ENCODE results near the gene LRSAM1.

Gene LRSAM1

DNA sequence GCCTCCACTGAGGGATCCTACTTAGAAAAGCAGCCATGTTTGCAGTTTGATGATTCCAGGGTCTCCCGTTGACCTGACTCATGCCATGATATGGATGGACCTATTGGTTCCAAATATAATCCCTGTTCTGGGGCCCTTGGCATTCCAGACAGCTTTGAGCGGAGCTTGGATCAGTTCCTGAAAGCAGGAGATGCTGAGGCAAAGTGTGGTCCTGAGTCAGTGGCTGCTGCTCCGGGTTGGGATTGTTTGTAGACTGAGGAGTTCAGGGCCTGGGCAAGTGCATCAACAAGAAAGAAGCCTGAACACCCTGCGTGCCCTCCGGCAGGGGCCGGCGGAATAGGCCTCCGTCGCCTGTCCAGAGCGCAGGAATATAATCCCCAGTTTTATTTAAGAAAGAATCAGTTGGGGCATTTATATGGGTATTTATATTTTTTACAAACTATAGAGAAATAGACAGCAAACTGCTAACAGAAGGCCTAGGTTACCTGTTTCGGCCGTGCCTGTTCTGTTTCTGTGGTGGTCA is 50.6 kb downstream of the LRSAM1 start:
- Histone ChIP-seq H3F3A (ENCODE audit: insufficient read depth, low read length) (no peaks in the 10 kb centered on the region), H3K4me2 (ENCODE audit: low read depth, low read length) (no peak overlapping the region), H3K27me3 (replicated peaks; ENCODE audit: insufficient read depth, low read length) (no peaks in the 10 kb centered on the region), H3K9ac (ENCODE audit: low read length) (no peak overlapping the region), H2AFZ (ENCODE audit: low read length) (no peak overlapping the region), H3K79me2 (ENCODE audit: low read length) (no peaks in the 10 kb centered on the region), H3K36me3 (replicated peaks; ENCODE audit: insufficient read depth, low read length) (no peaks in the 10 kb centered on the region), H3K4me1 (ENCODE audit: low read length) (no peaks in the 10 kb centered on the region), H3K9me3 (replicated peaks; ENCODE audit: insufficient read depth, low read length) (no peaks in the 10 kb centered on the region), H4K20me1 (ENCODE audit: insufficient read depth, low read length) (no peaks in the 10 kb centered on the region), H3K27ac (ENCODE audit: low read length) (no peak overlapping the region), H3K9me2 (replicated peaks; ENCODE audit: insufficient read depth, low read length) (no peaks in the 10 kb centered on the region), H3K4me3 (ENCODE audit: low read length) (no peak overlapping the region)
- TF ChIP-seq EZH2 (optimal IDR thresholded peaks at IDR 0.05; ENCODE audit: low read depth, low read length) (no peak), CTCF (IDR thresholded peaks at IDR 0.05; ENCODE audit: low read length) (no peak), EZH2phosphoT487 (IDR thresholded peaks at IDR 0.05; ENCODE audit: low read length) (no peak)
- DNase-seq: no peak

GRCh38 chr9:127502706-127503378 is 51.5 kb downstream of the LRSAM1 start:
- no peak for TF ChIP-seq CTCF (IDR thresholded peaks at IDR 0.05; ENCODE audit: low read length)
- no peak for TF ChIP-seq EZH2phosphoT487 (IDR thresholded peaks at IDR 0.05; ENCODE audit: low read length)
- TF ChIP-seq EZH2 (optimal IDR thresholded peaks at IDR 0.05; ENCODE audit: low read depth, low read length): no peak
- no peaks in the 10 kb centered on the region for H3F3A ChIP-seq (ENCODE audit: insufficient read depth, low read length)
- no peaks in the 10 kb centered on the region for H3K27me3 ChIP-seq (replicated peaks; ENCODE audit: insufficient read depth, low read length)
- no peak overlapping the region for H3K4me2 ChIP-seq (ENCODE audit: low read depth, low read length)
- no peak overlapping the region for H2AFZ ChIP-seq (ENCODE audit: low read length)
- H3K36me3 ChIP-seq (replicated peaks; ENCODE audit: insufficient read depth, low read length): no peaks in the 10 kb centered on the region
- H3K9me2 ChIP-seq (replicated peaks; ENCODE audit: insufficient read depth, low read length): no peaks in the 10 kb centered on the region
- no peaks in the 10 kb centered on the region for H4K20me1 ChIP-seq (ENCODE audit: insufficient read depth, low read length)
- no peak overlapping the region for H3K9ac ChIP-seq (ENCODE audit: low read length)
- no peaks in the 10 kb centered on the region for H3K79me2 ChIP-seq (ENCODE audit: low read length)
- H3K4me1 ChIP-seq (ENCODE audit: low read length): no peaks in the 10 kb centered on the region
- no peak overlapping the region for H3K4me3 ChIP-seq (ENCODE audit: low read length)
- no peak for DNase-seq
- no peak overlapping the region for H3K27ac ChIP-seq (ENCODE audit: low read length)
- H3K9me3 ChIP-seq (replicated peaks; ENCODE audit: insufficient read depth, low read length): no peaks in the 10 kb centered on the region

DNA sequence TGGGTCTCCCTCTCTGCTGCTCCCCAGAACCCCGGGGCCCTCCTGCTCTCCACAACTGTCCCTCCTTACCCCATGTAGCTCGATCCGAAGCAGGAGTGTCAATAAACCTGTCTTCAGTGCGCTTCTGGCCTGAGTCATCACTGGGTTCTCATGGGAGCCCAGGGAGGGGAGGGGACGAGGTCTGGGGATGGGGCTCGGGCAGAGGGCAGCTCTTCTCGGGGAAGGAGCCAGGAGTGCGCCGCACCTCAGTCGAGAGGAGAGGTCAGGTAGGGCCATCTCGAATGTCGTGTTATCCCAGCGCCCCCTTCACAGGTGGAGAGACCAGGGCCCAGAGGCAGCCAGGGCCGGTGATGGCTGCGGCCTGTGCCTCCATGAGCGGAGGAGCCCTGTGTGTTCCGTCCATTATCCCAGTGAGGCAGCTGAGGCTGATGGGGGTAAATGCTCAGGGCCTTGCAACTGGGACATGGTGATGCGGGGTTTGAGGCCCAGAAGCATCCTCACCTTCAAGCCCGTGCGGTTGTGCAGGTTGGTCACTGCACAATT is 52.1 kb downstream of the LRSAM1 start:
- Histone ChIP-seq H3K4me2 (ENCODE audit: low read depth, low read length) (no peak overlapping the region), H3K9ac (ENCODE audit: low read length) (no peak overlapping the region), H4K20me1 (ENCODE audit: insufficient read depth, low read length) (no peaks in the 10 kb centered on the region), H3F3A (ENCODE audit: insufficient read depth, low read length) (no peaks in the 10 kb centered on the region), H3K4me3 (ENCODE audit: low read length) (no peak overlapping the region), H3K27ac (ENCODE audit: low read length) (no peak overlapping the region), H3K36me3 (replicated peaks; ENCODE audit: insufficient read depth, low read length) (no peaks in the 10 kb centered on the region), H3K9me3 (replicated peaks; ENCODE audit: insufficient read depth, low read length) (no peaks in the 10 kb centered on the region), H3K79me2 (ENCODE audit: low read length) (no peaks in the 10 kb centered on the region), H3K9me2 (replicated peaks; ENCODE audit: insufficient read depth, low read length) (no peaks in the 10 kb centered on the region), H3K27me3 (replicated peaks; ENCODE audit: insufficient read depth, low read length) (no peaks in the 10 kb centered on the region), H2AFZ (ENCODE audit: low read length) (no peak overlapping the region), H3K4me1 (ENCODE audit: low read length) (no peaks in the 10 kb centered on the region)
- DNase-seq: no peak
- TF ChIP-seq EZH2 (optimal IDR thresholded peaks at IDR 0.05; ENCODE audit: low read depth, low read length): no peak
- TF ChIP-seq EZH2phosphoT487 (IDR thresholded peaks at IDR 0.05; ENCODE audit: low read length): no peak
- TF ChIP-seq CTCF (IDR thresholded peaks at IDR 0.05; ENCODE audit: low read length): no peak

All from MM.1S (cell line).